ENCODE measurements around the gene UCK1. TPM values are rescaled to one million over a fixed set of nuclear protein-coding genes. Genes with fewer than 3 reads are reported as not detected.

Gene UCK1
- total RNA-seq, 1 donor from 2014 or later: 36.8 TPM

- Mint-ChIP-seq H3K9me3 (no peaks in the 10 kb centered on the region), H3K4me3 (no peak overlapping the region), H3K36me3 (peaks cover 23% of the 10 kb centered on the region), H3K27ac (no peak overlapping the region), H3K4me1 (ENCODE audit: unreplicated experiment) (peaks cover 5% of the 10 kb centered on the region), H3K27me3 (no peaks in the 10 kb centered on the region)
- DNase-seq (ENCODE audit: extremely low spot score, unreplicated experiment): no peak
- TF ChIP-seq CTCF (conservative IDR thresholded peaks at IDR 0.05): no peak
These were observed 54.2 kb downstream of the UCK1 start for GRCh38 chr9:131476777-131477345.

GRCh38 chr9:131475956-131476776, 54.9 kb downstream of the UCK1 start:
- peaks cover 5% of the 10 kb centered on the region for H3K4me1 Mint-ChIP-seq (ENCODE audit: unreplicated experiment)
- peaks cover 26% of the 10 kb centered on the region for H3K36me3 Mint-ChIP-seq
- no peak overlapping the region for H3K4me3 Mint-ChIP-seq
- DNase-seq (ENCODE audit: extremely low spot score, unreplicated experiment): no peak
- no peaks in the 10 kb centered on the region for H3K9me3 Mint-ChIP-seq
- H3K27ac Mint-ChIP-seq: no peak overlapping the region
- H3K27me3 Mint-ChIP-seq: no peaks in the 10 kb centered on the region
- TF ChIP-seq CTCF (conservative IDR thresholded peaks at IDR 0.05): peak; percentile 52

- DNase-seq (ENCODE audit: extremely low spot score, unreplicated experiment): no peak
- TF ChIP-seq CTCF (conservative IDR thresholded peaks at IDR 0.05): no peak
- Mint-ChIP-seq H3K4me1 (ENCODE audit: unreplicated experiment) (peaks cover 5% of the 10 kb centered on the region), H3K4me3 (no peak overlapping the region), H3K36me3 (peaks cover 31% of the 10 kb centered on the region), H3K9me3 (no peaks in the 10 kb centered on the region), H3K27me3 (no peaks in the 10 kb centered on the region), H3K27ac (no peak overlapping the region)
These were observed 55.7 kb downstream of the UCK1 start for GRCh38 chr9:131475111-131475955.

GRCh38 chr9:131474711-131475110, 56.4 kb downstream of the UCK1 start:
- peaks cover 37% of the 10 kb centered on the region for H3K36me3 Mint-ChIP-seq
- TF ChIP-seq CTCF (conservative IDR thresholded peaks at IDR 0.05): no peak
- peaks cover 5% of the 10 kb centered on the region for H3K4me1 Mint-ChIP-seq (ENCODE audit: unreplicated experiment)
- H3K27me3 Mint-ChIP-seq: no peaks in the 10 kb centered on the region
- no peak for DNase-seq (ENCODE audit: extremely low spot score, unreplicated experiment)
- H3K27ac Mint-ChIP-seq: no peak overlapping the region
- no peak overlapping the region for H3K4me3 Mint-ChIP-seq
- H3K9me3 Mint-ChIP-seq: no peaks in the 10 kb centered on the region

- no peak for TF ChIP-seq CTCF (conservative IDR thresholded peaks at IDR 0.05)
These were observed 57.2 kb downstream of the UCK1 start for GRCh38 chr9:131473891-131474290.

More at GRCh38 chr9:131473891-131474290, 57.2 kb downstream of the UCK1 start:
- no peak for DNase-seq (ENCODE audit: extremely low spot score, unreplicated experiment)
- Mint-ChIP-seq H3K4me1 (ENCODE audit: unreplicated experiment) (peaks cover 5% of the 10 kb centered on the region), H3K36me3 (peaks cover 36% of the 10 kb centered on the region), H3K27ac (no peak overlapping the region), H3K9me3 (no peaks in the 10 kb centered on the region), H3K27me3 (no peaks in the 10 kb centered on the region), H3K4me3 (no peak overlapping the region)

Other genes starting within 250 kb of the UCK1 start
- 0.50 and 3.1 TPM in 2 replicates for gene PLPP7, start 241.5 kb downstream of the UCK1 start, total RNA-seq (ENCODE audit: low replicate concordance)
- 225 and 300 TPM in 2 replicates for gene PRRC2B, start 137.2 kb downstream of the UCK1 start, total RNA-seq (ENCODE audit: low replicate concordance)
- 48.7 and 55.4 TPM in 2 replicates for gene POMT1, start 28.3 kb downstream of the UCK1 start, total RNA-seq (ENCODE audit: low replicate concordance)
- gene PRRT1B, start 14.3 kb upstream of the UCK1 start, total RNA-seq (ENCODE audit: low replicate concordance): 3.0 and 5.6 TPM in 2 replicates
- 45.9 and 51.5 TPM in 2 replicates for gene RAPGEF1, start 208.8 kb upstream of the UCK1 start, total RNA-seq (ENCODE audit: low replicate concordance)